HG03159 (cell line): ENCODE measurements around the gene SLC15A2.
"Not testable (repeated sequence)": the region's sequence is repeated elsewhere in the genome, so short reads cannot be mapped to it uniquely, and the experiment has no call there.

Source experiments
- ATAC-seq: cut with Tn5 transposase; IDR thresholded peaks from one replicate; pipeline ENCODE4 v1.9.1; 2021; ENCODE audit warnings: mild to moderate bottlenecking, moderate library complexity; ENCODE audit not compliant: unreplicated experiment

The SLC15A2 gene

DNA sequence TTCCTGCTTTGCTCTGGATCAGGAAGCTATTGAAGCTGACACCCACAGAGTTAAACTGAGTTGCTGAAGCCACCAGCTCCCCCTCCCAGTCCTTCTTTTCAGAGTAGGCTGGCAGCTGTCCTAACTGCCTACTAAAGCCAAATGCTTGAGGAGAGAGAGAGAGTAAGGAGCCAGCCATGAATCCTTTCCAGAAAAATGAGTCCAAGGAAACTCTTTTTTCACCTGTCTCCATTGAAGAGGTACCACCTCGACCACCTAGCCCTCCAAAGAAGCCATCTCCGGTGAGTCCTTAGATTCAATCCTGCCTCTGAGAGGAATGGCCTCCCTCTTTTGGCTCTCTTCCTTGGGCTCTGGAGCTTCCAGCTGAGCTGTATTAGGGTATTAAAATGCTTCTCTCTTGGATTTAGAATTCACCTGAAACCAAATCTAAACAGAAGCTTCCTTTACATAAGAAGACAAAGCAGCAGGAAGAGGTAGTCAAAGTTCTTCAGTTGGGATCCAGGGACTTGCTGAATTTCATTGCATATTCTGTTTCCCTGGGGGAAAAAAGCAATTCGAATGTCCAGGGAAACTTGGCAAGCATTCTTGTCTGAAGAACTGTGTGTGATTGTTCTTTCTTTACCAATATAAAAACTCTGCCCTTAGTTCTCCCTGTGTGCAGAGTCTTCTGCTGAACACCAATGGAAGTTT is at the start of gene SLC15A2:
Gene SLC15A2 (plus strand): TSS at position 101 of the 690 bp plus-strand sequence. CDS start 76 bp downstream, at position 177.
- no peak for ATAC-seq

DNA sequence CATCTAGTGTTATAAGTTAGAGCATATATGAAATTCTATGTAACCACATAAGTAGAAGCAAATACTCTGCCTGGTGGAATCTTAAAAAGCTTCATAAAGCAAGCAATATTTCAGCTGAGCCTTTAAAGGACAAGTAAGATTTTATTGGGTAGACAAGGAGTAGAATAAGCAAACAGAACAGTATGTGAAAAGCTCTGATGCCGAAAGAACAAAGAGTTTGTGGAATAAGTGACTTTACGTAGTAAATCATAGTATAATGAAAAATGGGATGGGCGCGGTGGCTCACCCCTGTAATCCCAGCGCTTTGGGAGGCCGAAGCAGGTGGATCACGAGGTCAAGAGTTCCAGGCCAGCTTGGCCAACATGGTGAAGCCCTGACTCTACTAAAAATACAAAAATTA is 49.3 kb upstream of the SLC15A2 start:
- no peak for ATAC-seq

GRCh38 chr3:121852256-121852655 is 41.9 kb upstream of the SLC15A2 start:
- ATAC-seq = no peak

- no peak for ATAC-seq
Measured at GRCh38 chr3:121855555-121855954, 38.6 kb upstream of the SLC15A2 start.

- not testable (repeated sequence) for ATAC-seq
Measured at GRCh38 chr3:121857778-121858177, 36.4 kb upstream of the SLC15A2 start.

- not testable (repeated sequence) for ATAC-seq
Measured at GRCh38 chr3:121863247-121863646, 31.0 kb upstream of the SLC15A2 start.

GRCh38 chr3:121863801-121864200 is 30.4 kb upstream of the SLC15A2 start:
- no peak for ATAC-seq

DNA sequence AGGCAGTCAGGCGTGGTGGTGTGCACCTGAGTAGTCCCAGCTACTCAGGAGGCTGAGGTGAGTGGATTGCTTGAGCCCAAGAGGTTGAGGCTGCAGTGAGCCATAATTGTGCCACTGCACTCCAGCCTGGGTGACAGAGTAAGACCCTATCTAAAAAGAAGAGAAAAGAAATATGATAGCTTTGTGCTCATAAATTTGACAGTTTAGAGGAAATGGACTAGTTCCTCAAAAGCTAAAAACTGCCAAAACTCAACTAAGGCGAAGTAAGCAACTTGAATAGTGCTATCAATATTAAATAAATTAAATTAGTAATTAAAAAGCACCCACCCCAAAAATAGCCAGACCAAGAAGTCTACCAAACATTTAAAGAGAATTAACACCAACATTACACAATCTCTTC is 24.5 kb upstream of the SLC15A2 start:
- ATAC-seq = no peak

DNA sequence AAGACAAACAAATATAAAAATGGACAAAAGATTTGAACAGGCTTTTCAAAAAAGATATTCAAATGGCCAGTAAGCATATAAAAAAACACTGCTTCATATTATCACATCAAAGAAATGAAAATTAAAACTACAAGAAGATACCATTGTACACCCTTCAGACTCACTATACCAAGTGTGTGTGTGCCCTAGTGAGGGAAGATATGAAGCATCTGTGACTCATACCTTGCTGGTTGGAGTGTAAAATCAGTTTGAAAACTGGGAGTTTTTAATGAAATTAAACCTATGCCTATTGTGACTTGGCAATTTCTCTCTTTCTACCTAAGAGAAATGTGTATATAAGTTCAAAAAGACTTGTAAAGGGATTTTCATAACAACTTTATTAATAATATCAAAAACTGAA is 23.5 kb upstream of the SLC15A2 start:
- no peak for ATAC-seq

GRCh38 chr3:121871430-121871829 is 22.8 kb upstream of the SLC15A2 start:
- ATAC-seq = no peak

DNA sequence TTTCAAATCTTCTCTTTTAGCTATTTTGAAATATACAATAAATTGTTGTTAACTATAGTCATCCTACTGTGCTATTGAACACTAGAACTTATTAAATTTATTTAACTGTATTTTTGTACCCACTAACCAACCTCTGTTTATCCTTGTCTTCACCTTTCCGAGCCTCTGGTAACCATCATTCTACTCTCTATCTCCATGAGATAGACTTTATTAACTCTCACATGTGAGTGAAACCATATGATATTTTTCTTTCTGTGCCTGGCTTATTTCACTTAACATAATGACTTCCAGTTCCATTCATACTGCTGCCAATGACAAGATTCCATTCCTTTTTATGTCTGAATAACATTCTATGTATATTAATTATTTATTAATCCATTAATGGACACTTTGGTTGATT is 15.8 kb upstream of the SLC15A2 start:
- no peak for ATAC-seq

DNA sequence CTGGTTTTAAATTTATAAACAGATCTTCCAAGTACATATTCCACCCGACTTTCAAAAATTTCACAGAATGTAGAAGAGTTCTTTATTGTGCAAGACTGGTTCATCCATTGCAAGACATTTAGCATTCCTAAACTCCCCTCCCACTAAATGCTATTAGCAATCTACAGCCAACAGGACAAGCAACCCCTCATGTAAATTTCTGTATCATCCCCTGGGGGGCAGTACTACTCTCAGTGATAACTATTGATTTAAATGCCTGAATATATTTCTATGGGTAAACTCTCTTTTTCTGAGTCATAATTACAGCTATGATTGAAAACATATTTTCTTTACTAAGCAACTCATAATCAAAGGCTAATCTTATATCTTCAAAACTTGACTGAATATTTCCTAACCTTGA is 10.7 kb upstream of the SLC15A2 start:
- no peak for ATAC-seq

- no peak for ATAC-seq
Measured at GRCh38 chr3:121885386-121885785, 8.8 kb upstream of the SLC15A2 start.

DNA sequence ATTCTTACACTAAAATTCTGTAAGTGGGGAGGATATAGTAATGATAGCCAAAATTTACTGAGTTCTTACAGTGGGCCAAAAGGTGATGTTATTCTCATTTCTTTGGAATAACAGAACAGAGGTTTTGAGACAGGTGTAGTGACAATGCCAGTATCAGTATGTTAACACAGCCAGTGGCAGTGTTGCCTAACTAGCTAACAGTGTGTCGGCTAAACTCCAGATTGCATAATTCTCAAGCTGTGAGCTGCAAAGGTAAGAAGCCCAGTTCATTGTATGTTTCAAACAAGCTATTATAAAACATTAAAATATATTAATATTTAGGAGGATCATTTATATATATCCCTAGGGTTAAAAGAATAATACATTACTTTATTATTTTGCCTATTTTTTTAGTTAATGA is 920 bp downstream of the SLC15A2 start:
- ATAC-seq = no peak

DNA sequence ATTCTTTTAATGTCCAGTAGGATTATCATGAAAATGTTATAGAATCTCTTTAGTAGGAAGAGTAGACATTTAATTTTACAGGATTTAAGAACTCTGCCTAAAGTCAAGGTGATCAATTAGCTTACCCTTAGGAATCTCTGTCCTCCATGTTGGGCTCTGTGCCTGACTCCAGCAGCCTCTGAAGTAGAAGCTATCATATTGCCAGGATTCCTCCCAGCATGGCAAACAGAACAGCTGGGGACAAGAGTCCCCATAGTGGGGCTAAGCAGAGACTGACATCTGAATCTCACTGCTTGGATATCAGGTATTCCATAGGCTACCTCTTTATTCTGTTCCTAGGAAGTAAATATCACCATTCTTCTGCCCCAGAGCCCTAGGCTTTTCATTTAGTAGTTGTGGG is 1.5 kb downstream of the SLC15A2 start:
- no peak for ATAC-seq

- no peak for ATAC-seq
Measured at GRCh38 chr3:121896823-121897222, 2.6 kb downstream of the SLC15A2 start.

GRCh38 chr3:121897296-121897695 is 3.1 kb downstream of the SLC15A2 start:
- no peak for ATAC-seq

GRCh38 chr3:121913305-121913990 is 19.2 kb downstream of the SLC15A2 start:
- no peak for ATAC-seq

DNA sequence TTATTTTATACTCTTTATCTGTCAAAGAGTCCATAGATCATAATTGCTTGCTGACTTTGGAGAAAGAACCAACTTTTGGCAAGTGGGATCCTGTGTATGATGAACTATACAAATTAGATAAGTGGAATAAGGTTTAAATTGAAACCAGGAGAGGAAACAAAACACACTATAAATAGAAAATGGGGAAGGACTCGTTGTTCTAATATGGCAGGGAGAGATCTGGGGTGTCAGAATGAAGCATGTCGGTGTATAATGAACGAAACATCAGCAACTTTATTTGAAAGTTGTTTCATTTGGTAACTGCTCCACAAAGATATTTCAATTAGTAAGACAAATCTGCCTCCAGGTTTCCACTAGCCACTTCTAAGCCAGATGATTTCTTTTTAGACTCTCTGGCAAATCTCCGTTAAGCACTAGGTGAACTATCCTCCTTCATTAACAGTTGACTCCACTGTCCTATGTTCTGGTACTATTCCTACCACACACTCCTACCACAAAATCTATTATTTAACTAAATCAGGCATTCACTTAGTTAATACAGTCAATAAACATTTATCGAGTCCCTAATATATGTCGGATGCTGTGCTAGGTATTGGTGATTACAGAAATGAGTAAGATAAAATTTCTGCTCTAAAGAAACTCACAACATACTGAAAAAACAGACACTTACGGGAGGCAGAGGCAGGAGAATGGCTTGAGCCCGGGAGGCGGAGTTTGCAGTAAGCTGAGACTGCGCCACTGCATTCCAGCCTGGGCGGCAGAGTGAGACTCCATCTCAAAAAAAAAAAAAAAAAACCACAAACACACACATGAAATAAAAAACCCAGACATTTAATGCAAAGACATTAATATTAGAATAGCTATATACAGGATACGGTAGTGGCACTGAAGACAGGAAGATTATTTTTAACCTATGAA is 20.1 kb downstream of the SLC15A2 start:
- no peak for ATAC-seq

- ATAC-seq = no peak
Measured at GRCh38 chr3:121916189-121916588, 22.0 kb downstream of the SLC15A2 start.

DNA sequence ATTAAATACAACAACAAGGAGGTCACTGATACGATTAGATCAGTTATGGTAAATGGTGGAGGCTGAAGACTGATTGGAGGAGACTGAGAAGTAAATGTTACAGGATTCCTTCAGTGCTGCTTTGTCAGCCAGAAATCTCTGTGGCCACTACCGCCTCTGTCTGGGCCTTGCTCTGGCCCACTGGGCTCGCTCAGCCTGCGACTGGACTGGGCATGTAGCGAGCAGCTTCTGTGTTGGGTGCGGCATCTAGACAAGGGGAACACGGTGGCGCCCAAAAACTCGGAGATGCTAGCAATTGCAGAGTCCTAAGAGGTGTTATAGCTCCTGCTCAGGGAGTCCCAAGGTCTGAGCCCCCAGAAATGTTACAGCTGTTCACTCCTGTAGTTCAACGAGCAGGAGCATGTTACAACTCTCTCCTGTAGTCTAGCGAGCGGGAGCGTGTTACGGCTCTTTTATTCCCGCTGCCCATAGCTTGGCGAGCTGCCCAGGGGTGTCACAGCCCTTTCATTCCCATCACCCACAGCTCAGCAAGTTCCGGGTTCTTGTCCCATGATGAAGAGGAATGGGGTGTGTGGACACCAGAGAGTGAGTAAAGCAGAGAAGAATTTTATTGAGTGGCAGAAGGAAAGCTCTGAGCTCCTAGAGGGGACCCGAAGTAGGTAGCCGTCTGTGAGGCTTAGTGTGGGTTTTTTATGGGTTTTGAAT is 24.7 kb downstream of the SLC15A2 start:
- no peak for ATAC-seq
